Testis (tissue), 2 donors: ENCODE measurements around the gene ELF3.

Source experiments
- CTCF ChIP-seq, 3 experiments: fragments of 450-650 bp in 2 of 3; fragments of 200-600 bp in 1 of 3; sonication (generic) in 1 of 3; IDR thresholded peaks; one replicate each; pipeline ENCODE4 v1.5.1; 2016 to 2019; ENCODE audit warnings: antibody characterized with exemption in 3 of 3, mild to moderate bottlenecking in 2 of 3, moderate library complexity in 1 of 3
- POLR2A ChIP-seq: fragments of 450-650 bp; IDR thresholded peaks from one replicate; pipeline ENCODE4 v1.6.1; 2017; ENCODE audit warnings: antibody characterized with exemption, mild to moderate bottlenecking, moderate library complexity

- TF ChIP-seq POLR2A (no peak), CTCF (IDR thresholded peaks at IDR 0.05) (no peak)
Measured at GRCh38 chr1:202038688-202039346, 28.4 kb downstream of the ELF3 start.
